Thyroid gland (tissue), 4 donors: ENCODE measurements around the gene CLEC4G.

ENCODE experiments used
- CTCF ChIP-seq, 6 experiments: fragments of 200-600 bp in 3 of 6; fragments of 450-650 bp in 3 of 6; sonication (generic) in 3 of 6; IDR thresholded peaks; one replicate each; pipeline ENCODE4 v1.5.1; 2016 to 2019; ENCODE audit warnings: antibody characterized with exemption in 6 of 6, mild to moderate bottlenecking in 2 of 6, inconsistent platforms in 1 of 6, moderate library complexity in 1 of 6
- POLR2A ChIP-seq, 2 donors: fragments of 450-650 bp; IDR thresholded peaks; one replicate each; pipeline ENCODE4 v1.6.1; 2017; ENCODE audit warnings: antibody characterized with exemption in 2 of 2, mild to moderate bottlenecking in 2 of 2, moderate library complexity in 1 of 2

GRCh38 chr19:7716762-7717161, 15.1 kb downstream of the CLEC4G start:
- TF ChIP-seq POLR2A (IDR thresholded peaks at IDR 0.05) (no peak), CTCF (IDR thresholded peaks at IDR 0.05) (no peak)
